Activated CD4-positive, alpha-beta T cell treated with anti-CD3 and anti-CD28 coated beads, Interleukin-2, amount 10 ng/mL, durations not matched to agents 24 days and 14 days (primary cell): ENCODE measurements around the gene CA5A. TPM values are rescaled to one million over a fixed set of nuclear protein-coding genes. Genes with fewer than 3 reads are reported as not detected.
"Not testable (repeated sequence)": the region's sequence is repeated elsewhere in the genome, so short reads cannot be mapped to it uniquely, and the experiment has no call there.

Experiments used
- DNase-seq: peaks from one replicate; pipeline ENCODE4 v3.0.0; 2022
- H3K27ac Mint-ChIP-seq: one replicate; pipeline ENCODE4 v1.8.0; 2022; ENCODE audit warnings: mild to moderate bottlenecking, mixed read lengths
- H3K27me3 Mint-ChIP-seq: one replicate; pipeline ENCODE4 v1.8.0; 2022; ENCODE audit warnings: mixed read lengths
- H3K36me3 Mint-ChIP-seq: one replicate; pipeline ENCODE4 v1.8.0; 2022; ENCODE audit warnings: low read depth, mild to moderate bottlenecking, mixed read lengths
- H3K4me1 Mint-ChIP-seq: one replicate; pipeline ENCODE4 v1.8.0; 2021; ENCODE audit warnings: mixed read lengths
- H3K4me3 Mint-ChIP-seq: one replicate; pipeline ENCODE4 v1.8.0; 2022; ENCODE audit warnings: mild to moderate bottlenecking, moderate library complexity, mixed read lengths
- H3K9me3 Mint-ChIP-seq: one replicate; pipeline ENCODE4 v1.8.0; 2021; ENCODE audit warnings: mixed read lengths
- intact Hi-C: fragments of 100-400 bp; cut with micrococcal nuclease; formaldehyde crosslinking; loops from one replicate; pipeline ENCODE4 v1.15.1; 2023
- total RNA-seq: library from RNA; stranded (reverse); gene quantifications from 2 replicates; pipeline ENCODE4 v1.2.3, GENCODE V29; 2022

The CA5A gene
- total RNA-seq, 1 donor from 2014 or later = not detected

- H3K4me1 Mint-ChIP-seq = peaks cover 46% of the 10 kb centered on the region
- DNase-seq = peak; percentile 80
- peaks cover 2% of the 10 kb centered on the region for H3K36me3 Mint-ChIP-seq
- H3K27me3 Mint-ChIP-seq = no peaks in the 10 kb centered on the region
- peaks cover 7% of the 10 kb centered on the region for H3K9me3 Mint-ChIP-seq
- H3K27ac Mint-ChIP-seq = peak overlapping the region; percentile 73
- peak overlapping the region; percentile 32 for H3K4me3 Mint-ChIP-seq
- intact Hi-C loops = loop anchor here (10.0 kb wide), 1 partner anchor 493 kb away; the partner anchor contains the start of gene FBXO31
Observed at GRCh38 chr16:87877942-87878507, 58.3 kb downstream of the CA5A start.

GRCh38 chr16:87874639-87875427, 61.5 kb downstream of the CA5A start:
- Mint-ChIP-seq H3K27me3 (no peaks in the 10 kb centered on the region), H3K9me3 (peaks cover 7% of the 10 kb centered on the region), H3K4me3 (peak overlapping the region; percentile 73), H3K36me3 (peaks cover 2% of the 10 kb centered on the region), H3K27ac (peak overlapping the region; percentile 95), H3K4me1 (peaks cover 62% of the 10 kb centered on the region)
- DNase-seq = peak; percentile 89
- intact Hi-C loops = loop anchor here (1.0 to 10.0 kb wide), 4 partner anchors 20 to 490 kb away; partner anchors contain the start of gene FBXO31

- peaks cover 57% of the 10 kb centered on the region for H3K4me1 Mint-ChIP-seq
- not testable (repeated sequence) for H3K27me3 Mint-ChIP-seq, H3K9me3 Mint-ChIP-seq
- peak; percentile 65 for DNase-seq
- peak overlapping the region; percentile 89 for H3K27ac Mint-ChIP-seq
- H3K4me3 Mint-ChIP-seq = peak overlapping the region; percentile 54
- intact Hi-C loops = loop anchor here (1.0 to 10.0 kb wide), 5 partner anchors 20 to 486 kb away; partner anchors contain the start of gene FBXO31
- peaks cover 32% of the 10 kb centered on the region for H3K36me3 Mint-ChIP-seq
Observed at GRCh38 chr16:87870418-87871291, 65.7 kb downstream of the CA5A start.

DNA sequence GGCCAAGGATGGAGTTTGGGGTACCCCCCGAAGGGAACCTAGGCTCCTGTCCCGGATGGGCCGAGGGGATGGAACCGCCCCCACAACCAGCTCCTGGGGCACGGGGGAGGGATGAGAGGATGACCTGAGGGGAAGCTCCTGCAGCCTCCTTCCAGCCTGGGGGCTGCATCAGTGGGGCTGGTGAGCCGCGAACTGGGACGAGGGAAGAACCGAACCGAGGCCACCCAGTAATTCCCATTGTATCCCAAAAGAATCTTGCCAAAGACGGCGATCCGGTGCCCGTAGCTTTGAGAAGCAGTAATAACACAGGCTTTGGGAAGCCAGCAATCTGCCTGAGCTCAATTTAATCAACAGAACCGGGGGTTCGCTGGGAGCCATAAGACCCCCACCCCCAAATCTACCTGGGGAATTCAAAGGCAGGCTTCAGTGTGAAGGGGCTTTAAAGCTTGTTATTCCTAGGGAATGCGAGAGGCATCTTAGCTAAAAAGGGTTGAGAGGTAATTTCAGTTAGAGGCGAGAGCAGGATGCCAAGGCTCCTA, 66.4 kb downstream of the CA5A start:
- H3K36me3 Mint-ChIP-seq = peaks cover 34% of the 10 kb centered on the region
- not testable (repeated sequence) for H3K27me3 Mint-ChIP-seq, H3K9me3 Mint-ChIP-seq, DNase-seq
- intact Hi-C loops = loop anchor here (2.0 to 10.0 kb wide), 3 partner anchors 63 to 485 kb away; partner anchors contain the start of genes BANP and FBXO31
- H3K4me3 Mint-ChIP-seq = peak overlapping the region; percentile 40
- H3K27ac Mint-ChIP-seq = peak overlapping the region; percentile 85
- peaks cover 53% of the 10 kb centered on the region for H3K4me1 Mint-ChIP-seq

DNA sequence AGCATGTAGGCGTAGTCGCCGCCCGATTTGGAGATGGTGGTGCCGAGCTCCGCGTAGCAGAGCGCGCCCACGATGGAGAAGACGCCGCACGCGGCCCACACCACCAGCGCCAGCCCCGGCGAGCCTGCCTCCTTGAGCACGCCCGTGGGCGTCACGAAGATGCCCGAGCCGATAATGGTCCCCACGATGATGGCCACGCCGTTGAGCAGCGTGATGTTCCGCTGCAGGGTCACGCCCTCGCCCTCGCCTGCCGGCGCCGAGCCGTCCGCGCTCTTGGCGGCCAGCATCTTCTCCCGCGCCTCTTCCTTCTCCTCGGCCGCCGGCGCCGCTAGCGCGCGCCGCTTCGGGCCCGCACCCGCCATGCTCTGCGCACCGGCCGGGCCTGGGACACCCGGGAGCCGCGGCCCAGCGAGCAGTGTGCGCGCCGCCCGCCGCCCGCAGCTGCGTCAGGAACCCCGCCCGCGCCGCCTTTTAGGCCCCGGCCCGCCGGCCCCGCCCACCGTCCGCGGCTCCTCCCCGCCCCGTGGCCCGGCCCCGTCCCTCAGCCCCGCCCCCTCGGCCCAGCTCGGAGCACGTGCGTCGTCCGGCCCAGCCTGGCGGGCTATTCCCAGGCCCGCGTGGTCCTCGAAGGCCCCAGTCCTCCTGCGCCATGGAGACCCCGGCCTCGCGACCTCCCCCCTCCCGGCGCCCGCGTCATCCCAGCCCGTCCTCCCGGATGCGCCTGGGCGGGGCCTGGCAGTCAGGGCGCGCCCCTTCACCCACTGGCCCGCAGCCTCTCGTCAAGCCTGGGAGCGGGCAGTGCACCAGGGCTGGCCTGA, 67.1 kb downstream of the CA5A start, which contains the start of gene SLC7A5:
Gene SLC7A5, minus strand, starts transcription at position 447 of the 818 bp plus-strand sequence. Its CDS starts 85 bp downstream, at position 362.
- H3K9me3 Mint-ChIP-seq, H3K27me3 Mint-ChIP-seq: not testable (repeated sequence)
- H3K4me3 Mint-ChIP-seq = peak within 1 kb of the TSS; percentile 97
- intact Hi-C loops = loop anchor here (2.0 kb wide), 1 partner anchor 82 kb away; the partner anchor contains the start of gene BANP
- DNase-seq = peak; percentile 96
- H3K27ac Mint-ChIP-seq = peak within 1 kb of the TSS; percentile 100
- peaks cover 52% of the 10 kb centered on the region for H3K4me1 Mint-ChIP-seq
- H3K36me3 Mint-ChIP-seq = peaks cover 41% of the 10 kb centered on the region

- not testable (repeated sequence) for H3K9me3 Mint-ChIP-seq, H3K27me3 Mint-ChIP-seq
- Mint-ChIP-seq H3K27ac (peak overlapping the region; percentile 100), H3K4me3 (peak overlapping the region; percentile 97), H3K36me3 (peaks cover 46% of the 10 kb centered on the region), H3K4me1 (peaks cover 53% of the 10 kb centered on the region)
- intact Hi-C loops = loop anchor here (2.0 kb wide), 1 partner anchor 82 kb away; the partner anchor contains the start of gene BANP
- DNase-seq = peak; percentile 90
Observed at GRCh38 chr16:87868254-87869029, 67.9 kb downstream of the CA5A start.

DNA sequence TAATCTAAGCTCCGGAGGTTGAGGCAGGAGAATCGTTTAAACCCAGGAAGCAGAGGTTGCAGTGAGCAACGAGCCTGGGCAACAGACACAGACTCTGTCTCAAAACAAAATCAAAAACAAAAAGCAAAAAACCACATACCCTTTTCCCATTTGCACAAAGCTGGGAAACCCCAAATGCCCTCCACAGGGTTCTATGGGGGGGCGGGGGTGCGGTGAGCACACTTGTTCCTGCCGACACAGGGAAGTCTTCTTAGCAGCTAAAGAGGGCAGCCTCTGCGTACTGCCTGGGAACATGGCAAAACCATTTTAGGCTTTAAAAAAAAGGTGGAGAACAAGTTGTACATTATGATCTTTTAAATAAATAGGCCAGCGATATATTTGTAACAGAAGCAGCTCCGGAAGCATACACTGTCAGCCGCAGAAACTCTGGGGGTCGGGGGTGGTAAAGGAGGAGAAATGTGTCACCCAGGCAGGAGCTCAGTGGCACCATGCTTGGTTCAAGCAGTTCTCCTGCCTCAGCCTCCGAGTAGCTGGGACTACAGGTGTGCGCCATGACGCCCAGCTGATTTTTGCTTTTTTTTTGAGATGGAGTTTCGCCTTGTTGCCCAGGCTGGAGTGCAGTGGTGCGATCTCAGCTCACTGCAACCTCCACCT, 70.3 kb downstream of the CA5A start:
- H3K27me3 Mint-ChIP-seq, H3K9me3 Mint-ChIP-seq, intact Hi-C loops: not testable (repeated sequence)
- Mint-ChIP-seq H3K36me3 (peaks cover 60% of the 10 kb centered on the region), H3K27ac (peak overlapping the region; percentile 100), H3K4me1 (peaks cover 44% of the 10 kb centered on the region), H3K4me3 (peak overlapping the region; percentile 97)
- peak; percentile 91 for DNase-seq

GRCh38 chr16:87864331-87864989, 71.9 kb downstream of the CA5A start:
- intact Hi-C loops = no loop called here
- H3K4me3 Mint-ChIP-seq = peak overlapping the region; percentile 97
- H3K36me3 Mint-ChIP-seq = peaks cover 72% of the 10 kb centered on the region
- no peak for DNase-seq
- H3K27me3 Mint-ChIP-seq = peaks cover 2% of the 10 kb centered on the region
- peaks cover 46% of the 10 kb centered on the region for H3K4me1 Mint-ChIP-seq
- peak overlapping the region; percentile 53 for H3K27ac Mint-ChIP-seq
- no peaks in the 10 kb centered on the region for H3K9me3 Mint-ChIP-seq

DNA sequence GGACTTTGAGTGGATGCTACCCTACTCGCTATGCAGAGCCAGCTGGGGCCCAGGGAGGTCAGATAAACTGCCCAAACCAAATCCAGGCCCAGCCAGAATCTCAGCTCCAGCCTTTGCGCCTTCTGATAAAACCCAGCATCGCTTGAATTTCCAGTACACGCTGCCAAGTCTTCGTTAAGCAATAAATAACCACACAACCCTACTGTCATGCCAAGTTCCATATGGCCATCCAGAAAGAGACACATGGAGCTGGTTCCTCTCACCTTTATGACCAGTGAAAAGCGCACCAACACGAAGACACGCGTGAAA, 73.0 kb downstream of the CA5A start:
- H3K27me3 Mint-ChIP-seq, H3K9me3 Mint-ChIP-seq, intact Hi-C loops, DNase-seq: not testable (repeated sequence)
- Mint-ChIP-seq H3K36me3 (peaks cover 77% of the 10 kb centered on the region), H3K27ac (peak overlapping the region; percentile 37), H3K4me3 (peak overlapping the region; percentile 97), H3K4me1 (peaks cover 52% of the 10 kb centered on the region)

DNA sequence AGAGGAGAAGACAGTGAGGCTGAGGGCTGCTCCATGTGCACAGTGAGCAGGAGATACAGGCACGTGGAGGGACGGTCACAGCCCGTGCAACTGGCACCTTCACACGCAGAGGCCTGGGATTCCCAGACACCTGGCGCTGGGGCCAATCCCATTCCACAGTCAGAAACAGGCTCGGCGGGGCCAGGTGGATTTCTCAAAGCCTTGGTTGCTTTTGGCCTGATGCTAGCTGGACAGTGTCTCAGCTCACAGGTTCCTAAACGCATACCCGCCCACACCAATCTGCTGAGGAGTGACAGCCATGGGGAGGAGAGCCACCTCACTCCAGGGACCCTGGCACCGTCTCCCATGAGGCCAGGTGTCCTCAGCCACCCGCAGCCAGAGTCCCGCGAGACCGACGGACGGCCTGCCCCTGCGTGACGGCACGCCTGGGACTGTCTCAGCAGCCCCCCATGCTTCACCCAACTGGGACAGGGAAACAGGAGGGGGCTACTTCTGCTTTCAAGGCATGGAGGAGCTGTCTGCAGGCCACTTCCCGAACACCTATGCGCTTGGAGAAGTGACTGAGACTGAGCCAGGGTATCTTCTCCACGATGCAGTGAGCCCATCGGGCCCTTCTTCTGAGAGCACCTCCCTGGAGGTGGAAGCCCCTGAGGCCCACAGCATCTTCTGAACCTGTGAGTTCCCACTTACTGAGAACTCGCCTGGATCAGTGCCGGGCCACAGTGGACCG, 73.6 kb downstream of the CA5A start:
- DNase-seq, H3K9me3 Mint-ChIP-seq, H3K27me3 Mint-ChIP-seq, intact Hi-C loops: not testable (repeated sequence)
- H3K4me3 Mint-ChIP-seq = peak overlapping the region; percentile 97
- peaks cover 54% of the 10 kb centered on the region for H3K4me1 Mint-ChIP-seq
- peak overlapping the region; percentile 37 for H3K27ac Mint-ChIP-seq
- H3K36me3 Mint-ChIP-seq = peaks cover 77% of the 10 kb centered on the region
